ENCODE measurements around the gene GDI2.

- TF ChIP-seq CTCF (IDR thresholded peaks at IDR 0.05): no peak
- no peak for TF ChIP-seq POLR2A (IDR thresholded peaks at IDR 0.05)
Measured at GRCh38 chr10:5841965-5842364, 28.7 kb upstream of the GDI2 start.

All from body of pancreas (tissue), 4 donors.